ENCODE data around the gene FLCN.
"Not testable (repeated sequence)": the region's sequence is repeated elsewhere in the genome, so short reads cannot be mapped to it uniquely, and the experiment has no call there.

FLCN gene

DNA sequence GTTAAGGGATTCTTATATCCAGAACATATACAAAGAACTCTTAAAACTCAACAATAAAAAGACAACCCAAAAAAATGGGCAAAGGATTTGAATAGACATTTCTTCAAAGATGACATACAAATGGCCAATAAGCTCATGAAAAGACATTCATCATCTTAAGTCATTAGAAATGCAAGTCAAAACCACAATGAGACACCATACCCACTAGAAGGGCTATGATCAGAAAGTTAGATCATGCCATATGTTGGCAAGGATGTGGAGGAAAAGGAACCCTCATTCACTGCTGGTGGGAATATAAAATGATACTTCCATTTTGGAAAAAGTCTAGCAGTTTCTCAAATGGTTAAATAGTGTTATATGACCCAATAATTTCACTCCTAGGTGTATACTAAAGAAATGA lies 40.2 kb downstream of the FLCN start:
- no peak overlapping the region for H3K4me3 ChIP-seq (replicated peaks in 1 of 2; ENCODE audit: low read depth in 2 of 2, low read length in 2 of 2)
- TF ChIP-seq, protein P1, sequence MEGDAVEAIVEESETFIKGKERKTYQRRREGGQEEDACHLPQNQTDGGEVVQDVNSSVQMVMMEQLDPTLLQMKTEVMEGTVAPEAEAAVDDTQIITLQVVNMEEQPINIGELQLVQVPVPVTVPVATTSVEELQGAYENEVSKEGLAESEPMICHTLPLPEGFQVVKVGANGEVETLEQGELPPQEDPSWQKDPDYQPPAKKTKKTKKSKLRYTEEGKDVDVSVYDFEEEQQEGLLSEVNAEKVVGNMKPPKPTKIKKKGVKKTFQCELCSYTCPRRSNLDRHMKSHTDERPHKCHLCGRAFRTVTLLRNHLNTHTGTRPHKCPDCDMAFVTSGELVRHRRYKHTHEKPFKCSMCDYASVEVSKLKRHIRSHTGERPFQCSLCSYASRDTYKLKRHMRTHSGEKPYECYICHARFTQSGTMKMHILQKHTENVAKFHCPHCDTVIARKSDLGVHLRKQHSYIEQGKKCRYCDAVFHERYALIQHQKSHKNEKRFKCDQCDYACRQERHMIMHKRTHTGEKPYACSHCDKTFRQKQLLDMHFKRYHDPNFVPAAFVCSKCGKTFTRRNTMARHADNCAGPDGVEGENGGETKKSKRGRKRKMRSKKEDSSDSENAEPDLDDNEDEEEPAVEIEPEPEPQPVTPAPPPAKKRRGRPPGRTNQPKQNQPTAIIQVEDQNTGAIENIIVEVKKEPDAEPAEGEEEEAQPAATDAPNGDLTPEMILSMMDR (IDR thresholded peaks at IDR 0.05; ENCODE audit: low read depth, low read length): no peak
- DNase-seq (ENCODE audit: low read depth in 2 of 2): no peak

DNA sequence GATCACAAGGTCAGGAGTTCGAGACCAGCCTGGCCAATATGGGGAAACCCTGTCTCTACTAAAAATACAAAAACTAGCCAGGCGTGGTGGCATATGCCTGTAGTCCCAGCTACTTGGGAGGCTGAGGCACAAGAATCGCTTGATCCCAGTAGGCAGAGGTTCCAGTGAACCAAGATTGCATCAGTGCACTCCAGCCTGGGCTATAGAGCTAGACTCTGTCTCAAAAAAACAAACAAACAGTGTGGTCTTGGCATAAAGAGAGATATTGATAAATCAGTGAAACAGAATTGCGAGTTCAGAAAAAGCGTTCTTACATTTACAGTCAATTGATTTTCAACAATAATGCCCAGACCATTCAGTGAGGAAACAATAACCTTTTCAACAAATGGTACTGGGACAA lies 41.5 kb downstream of the FLCN start:
- H3K4me3 ChIP-seq (replicated peaks in 1 of 2; ENCODE audit: low read depth in 2 of 2, low read length in 2 of 2); DNase-seq (ENCODE audit: low read depth in 2 of 2): not testable (repeated sequence)

- no peak for DNase-seq (ENCODE audit: low read depth in 2 of 2)
- no peak overlapping the region for H3K4me3 ChIP-seq (replicated peaks in 1 of 2; ENCODE audit: low read depth in 2 of 2, low read length in 2 of 2)
- TF ChIP-seq, protein P1 (IDR thresholded peaks at IDR 0.05; ENCODE audit: low read depth, low read length): no peak
Observed at GRCh38 chr17:17191961-17192381, 45.0 kb downstream of the FLCN start.

GRCh38 chr17:17191346-17191792 lies 45.6 kb downstream of the FLCN start:
- DNase-seq (ENCODE audit: low read depth in 2 of 2): peak; percentile 61 to 85
- H3K4me3 ChIP-seq (replicated peaks in 1 of 2; ENCODE audit: low read depth in 2 of 2, low read length in 2 of 2): no peak overlapping the region
- TF ChIP-seq, protein P1 (IDR thresholded peaks at IDR 0.05; ENCODE audit: low read depth, low read length): no peak

- H3K4me3 ChIP-seq (replicated peaks in 1 of 2; ENCODE audit: low read depth in 2 of 2, low read length in 2 of 2): no peak overlapping the region
- DNase-seq (ENCODE audit: low read depth in 2 of 2): no peak
- TF ChIP-seq, protein P1 (IDR thresholded peaks at IDR 0.05; ENCODE audit: low read depth, low read length): no peak
Observed at GRCh38 chr17:17190188-17190587, 46.8 kb downstream of the FLCN start.

DNA sequence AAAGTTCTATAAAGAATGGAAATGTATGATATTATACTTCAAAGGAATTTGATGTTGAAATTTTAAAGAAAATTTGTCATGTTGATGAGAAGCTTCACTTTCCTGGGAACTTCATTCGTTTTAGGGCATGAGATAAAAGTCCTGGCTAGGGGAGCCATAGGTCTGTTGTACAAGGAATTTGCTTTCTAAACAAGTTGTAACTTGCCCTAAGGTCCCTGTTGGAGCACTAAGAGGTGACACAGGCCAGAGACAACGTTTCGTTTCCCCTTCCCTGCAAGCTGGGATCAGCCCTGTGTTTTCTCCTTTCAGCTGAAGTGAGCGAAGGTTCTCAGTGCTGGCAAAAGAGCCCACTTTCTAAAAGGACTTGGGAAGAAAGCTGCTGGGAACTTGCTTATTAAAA lies 47.4 kb downstream of the FLCN start:
- DNase-seq (ENCODE audit: low read depth in 2 of 2): no peak
- no peak overlapping the region for H3K4me3 ChIP-seq (replicated peaks in 1 of 2; ENCODE audit: low read depth in 2 of 2, low read length in 2 of 2)
- TF ChIP-seq, protein P1 (IDR thresholded peaks at IDR 0.05; ENCODE audit: low read depth, low read length): no peak

- DNase-seq (ENCODE audit: low read depth in 2 of 2): no peak
- TF ChIP-seq, protein P1 (IDR thresholded peaks at IDR 0.05; ENCODE audit: low read depth, low read length): no peak
- H3K4me3 ChIP-seq (replicated peaks in 1 of 2; ENCODE audit: low read depth in 2 of 2, low read length in 2 of 2): no peak overlapping the region
Observed at GRCh38 chr17:17188586-17188985, 48.4 kb downstream of the FLCN start.
